CD4-positive, alpha-beta T cell treated with Interleukin-17A for 4 hours (primary cell): ENCODE data around the gene ABLIM1.
A peak's percentile ranks its signal among the peaks of the same experiment; 100 is the strongest.

Experiments
- DNase-seq: peaks from one replicate; pipeline ENCODE4 v3.0.0-alpha.2; 2020; ENCODE audit warnings: mixed read lengths

The ABLIM1 gene

GRCh38 chr10:114542373-114542772 is 115.7 kb downstream of the ABLIM1 start:
- no peak for DNase-seq

- no peak for DNase-seq
Measured at GRCh38 chr10:114541797-114542160, 116.3 kb downstream of the ABLIM1 start.

- peak; percentile 79 for DNase-seq
Measured at GRCh38 chr10:114541081-114541796, 116.8 kb downstream of the ABLIM1 start.

- no peak for DNase-seq
Measured at GRCh38 chr10:114540236-114540635, 117.8 kb downstream of the ABLIM1 start.

GRCh38 chr10:114539623-114540022 is 118.5 kb downstream of the ABLIM1 start:
- DNase-seq = no peak

- peak; percentile 81 for DNase-seq
Measured at GRCh38 chr10:114538181-114538906, 119.7 kb downstream of the ABLIM1 start.

- DNase-seq = no peak
Measured at GRCh38 chr10:114537736-114538135, 120.3 kb downstream of the ABLIM1 start.

- no peak for DNase-seq
Measured at GRCh38 chr10:114534571-114534981, 123.5 kb downstream of the ABLIM1 start.

- DNase-seq = no peak
Measured at GRCh38 chr10:114532226-114532625, 125.8 kb downstream of the ABLIM1 start.

GRCh38 chr10:114526504-114527238 is 131.4 kb downstream of the ABLIM1 start:
- DNase-seq = peak; percentile 93

- peak; percentile 54 for DNase-seq
Measured at GRCh38 chr10:114526126-114526503, 132.0 kb downstream of the ABLIM1 start.

- peak; percentile 67 for DNase-seq
Measured at GRCh38 chr10:114525368-114525949, 132.6 kb downstream of the ABLIM1 start.

- DNase-seq = no peak
Measured at GRCh38 chr10:114523876-114524275, 134.2 kb downstream of the ABLIM1 start.

GRCh38 chr10:114521255-114521654 is 136.8 kb downstream of the ABLIM1 start:
- DNase-seq = no peak

- no peak for DNase-seq
Measured at GRCh38 chr10:114520453-114520852, 137.6 kb downstream of the ABLIM1 start.

GRCh38 chr10:114519756-114520293 is 138.2 kb downstream of the ABLIM1 start:
- DNase-seq = no peak

GRCh38 chr10:114519306-114519669 is 138.8 kb downstream of the ABLIM1 start:
- no peak for DNase-seq

- DNase-seq = no peak
Measured at GRCh38 chr10:114518401-114519305, 139.4 kb downstream of the ABLIM1 start.

GRCh38 chr10:114517368-114518250 is 140.5 kb downstream of the ABLIM1 start:
- no peak for DNase-seq

- DNase-seq = no peak
Measured at GRCh38 chr10:114516356-114516755, 141.7 kb downstream of the ABLIM1 start.
